Measurements from ENCODE around the gene NUBP1. TPM values are rescaled to one million over a fixed set of nuclear protein-coding genes. Genes with fewer than 3 reads are reported as not detected.

NUBP1 gene
- total RNA-seq, 1 donor from 2014 or later: 28.1 TPM

DNA sequence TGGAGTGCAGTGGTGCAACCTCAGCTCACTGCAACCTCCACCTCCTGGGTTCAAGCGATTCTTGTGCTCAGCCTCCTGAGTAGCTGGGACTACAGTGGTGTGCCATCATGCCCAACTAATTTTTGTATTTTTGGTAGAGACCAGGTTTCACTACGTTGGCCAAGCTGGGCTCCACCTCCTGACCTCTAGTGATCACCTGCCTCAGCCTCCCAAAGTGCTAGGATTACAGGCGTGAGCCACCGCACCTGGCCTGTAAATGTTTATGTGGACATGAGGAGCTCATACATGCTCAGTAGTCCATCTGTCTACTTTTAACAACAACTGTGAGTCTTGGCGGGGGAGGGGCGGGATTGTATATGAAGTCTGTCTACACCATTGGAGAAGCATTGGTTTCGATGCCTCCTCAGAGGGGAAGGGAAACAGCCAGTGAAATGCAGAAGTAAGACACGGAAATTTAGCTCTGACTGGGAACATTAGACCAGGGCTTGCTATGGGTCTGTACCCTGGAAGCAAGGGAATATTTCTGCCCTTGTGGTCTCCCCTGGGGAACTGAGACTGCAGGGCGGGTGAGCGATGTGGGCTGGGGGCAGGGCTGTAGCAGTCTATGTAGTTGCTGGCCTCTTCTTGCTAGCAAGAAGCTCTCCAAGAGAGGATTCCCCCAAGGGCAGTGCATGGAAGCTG lies 9.3 kb downstream of the NUBP1 start:
- Mint-ChIP-seq H3K27me3 (no peaks in the 10 kb centered on the region), H3K4me3 (ENCODE audit: low read depth) (no peak overlapping the region), H3K27ac (no peak overlapping the region), H3K36me3 (ENCODE audit: insufficient read depth) (peaks cover 24% of the 10 kb centered on the region), H3K4me1 (ENCODE audit: low read depth) (no peaks in the 10 kb centered on the region), H3K9me3 (ENCODE audit: low read depth) (no peaks in the 10 kb centered on the region)
- DNase-seq (ENCODE audit: low spot score, unreplicated experiment): no peak
- TF ChIP-seq, protein P1, sequence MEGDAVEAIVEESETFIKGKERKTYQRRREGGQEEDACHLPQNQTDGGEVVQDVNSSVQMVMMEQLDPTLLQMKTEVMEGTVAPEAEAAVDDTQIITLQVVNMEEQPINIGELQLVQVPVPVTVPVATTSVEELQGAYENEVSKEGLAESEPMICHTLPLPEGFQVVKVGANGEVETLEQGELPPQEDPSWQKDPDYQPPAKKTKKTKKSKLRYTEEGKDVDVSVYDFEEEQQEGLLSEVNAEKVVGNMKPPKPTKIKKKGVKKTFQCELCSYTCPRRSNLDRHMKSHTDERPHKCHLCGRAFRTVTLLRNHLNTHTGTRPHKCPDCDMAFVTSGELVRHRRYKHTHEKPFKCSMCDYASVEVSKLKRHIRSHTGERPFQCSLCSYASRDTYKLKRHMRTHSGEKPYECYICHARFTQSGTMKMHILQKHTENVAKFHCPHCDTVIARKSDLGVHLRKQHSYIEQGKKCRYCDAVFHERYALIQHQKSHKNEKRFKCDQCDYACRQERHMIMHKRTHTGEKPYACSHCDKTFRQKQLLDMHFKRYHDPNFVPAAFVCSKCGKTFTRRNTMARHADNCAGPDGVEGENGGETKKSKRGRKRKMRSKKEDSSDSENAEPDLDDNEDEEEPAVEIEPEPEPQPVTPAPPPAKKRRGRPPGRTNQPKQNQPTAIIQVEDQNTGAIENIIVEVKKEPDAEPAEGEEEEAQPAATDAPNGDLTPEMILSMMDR (IDR thresholded peaks at IDR 0.05; ENCODE audit: unreplicated experiment): no peak

DNA sequence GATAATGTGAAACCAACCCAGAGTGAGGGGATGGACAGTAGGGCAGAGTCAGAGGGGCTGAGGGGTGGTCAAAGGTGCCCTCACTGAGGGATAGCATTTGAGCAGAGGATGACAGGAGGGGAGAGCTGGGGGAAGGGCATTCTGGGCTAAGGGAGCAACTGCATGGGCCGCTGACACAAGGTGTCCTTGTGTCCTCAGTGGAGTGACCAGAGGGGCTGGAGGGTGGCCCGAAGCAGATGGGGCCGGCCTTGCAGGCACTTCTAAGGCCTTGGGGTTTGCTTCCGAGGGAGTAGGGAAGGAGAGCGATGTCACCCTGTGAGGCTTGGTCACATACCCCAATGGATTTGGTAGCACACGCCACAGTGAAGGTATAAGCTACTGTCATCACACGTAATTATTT lies 10.0 kb downstream of the NUBP1 start:
- Mint-ChIP-seq H3K9me3 (ENCODE audit: low read depth) (no peaks in the 10 kb centered on the region), H3K4me3 (ENCODE audit: low read depth) (no peak overlapping the region), H3K36me3 (ENCODE audit: insufficient read depth) (peaks cover 20% of the 10 kb centered on the region), H3K27ac (no peak overlapping the region), H3K4me1 (ENCODE audit: low read depth) (no peaks in the 10 kb centered on the region), H3K27me3 (no peaks in the 10 kb centered on the region)
- no peak for DNase-seq (ENCODE audit: low spot score, unreplicated experiment)
- TF ChIP-seq, protein P1 (IDR thresholded peaks at IDR 0.05; ENCODE audit: unreplicated experiment): no peak

DNA sequence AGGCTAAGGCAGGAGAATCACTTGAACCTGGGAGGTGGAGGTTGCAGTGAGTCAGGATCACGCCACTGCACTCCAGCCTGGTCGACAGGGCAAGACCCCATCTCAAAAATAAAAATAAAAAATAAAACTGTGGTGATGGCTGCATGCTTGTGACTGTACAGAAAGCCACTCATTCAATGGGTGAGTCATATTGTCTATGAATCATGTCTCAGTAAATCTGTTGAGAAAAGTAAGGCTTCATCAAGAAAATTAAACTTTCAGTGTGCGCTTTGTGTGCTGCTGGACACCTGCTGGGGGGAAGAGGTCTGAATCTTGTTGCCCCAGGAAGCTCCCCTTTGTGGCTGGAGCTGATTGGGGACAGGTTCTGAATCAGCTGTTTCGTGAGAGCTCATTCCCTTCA lies 11.3 kb downstream of the NUBP1 start:
- Mint-ChIP-seq H3K4me3 (ENCODE audit: low read depth) (no peak overlapping the region), H3K36me3 (ENCODE audit: insufficient read depth) (peaks cover 21% of the 10 kb centered on the region), H3K4me1 (ENCODE audit: low read depth) (no peaks in the 10 kb centered on the region), H3K9me3 (ENCODE audit: low read depth) (no peaks in the 10 kb centered on the region), H3K27ac (no peak overlapping the region), H3K27me3 (no peaks in the 10 kb centered on the region)
- TF ChIP-seq, protein P1 (IDR thresholded peaks at IDR 0.05; ENCODE audit: unreplicated experiment): no peak
- DNase-seq (ENCODE audit: low spot score, unreplicated experiment): no peak

DNA sequence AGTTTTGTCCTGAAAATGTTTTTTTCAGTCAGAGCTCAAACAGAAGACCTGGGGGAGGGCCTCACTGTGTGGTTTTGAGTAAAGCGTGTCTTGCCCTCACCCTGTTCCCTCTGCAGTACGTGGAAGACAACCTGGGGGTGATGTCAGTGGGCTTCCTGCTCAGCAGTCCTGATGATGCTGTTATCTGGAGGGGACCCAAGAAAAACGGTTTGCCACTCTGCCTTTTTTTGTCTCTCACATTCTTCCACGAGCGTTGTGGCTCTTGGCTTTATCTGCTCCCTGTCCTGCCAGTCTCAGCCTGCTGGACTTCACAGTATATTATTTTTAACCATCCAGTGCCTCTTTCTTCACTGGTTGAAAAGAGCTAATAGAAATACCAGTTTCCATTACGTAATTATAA lies 12.9 kb downstream of the NUBP1 start:
- no peaks in the 10 kb centered on the region for H3K4me1 Mint-ChIP-seq (ENCODE audit: low read depth)
- TF ChIP-seq, protein P1 (IDR thresholded peaks at IDR 0.05; ENCODE audit: unreplicated experiment): no peak
- no peaks in the 10 kb centered on the region for H3K9me3 Mint-ChIP-seq (ENCODE audit: low read depth)
- no peak for DNase-seq (ENCODE audit: low spot score, unreplicated experiment)
- no peak overlapping the region for H3K4me3 Mint-ChIP-seq (ENCODE audit: low read depth)
- H3K27me3 Mint-ChIP-seq: no peaks in the 10 kb centered on the region
- H3K27ac Mint-ChIP-seq: no peak overlapping the region
- peaks cover 22% of the 10 kb centered on the region for H3K36me3 Mint-ChIP-seq (ENCODE audit: insufficient read depth)

DNA sequence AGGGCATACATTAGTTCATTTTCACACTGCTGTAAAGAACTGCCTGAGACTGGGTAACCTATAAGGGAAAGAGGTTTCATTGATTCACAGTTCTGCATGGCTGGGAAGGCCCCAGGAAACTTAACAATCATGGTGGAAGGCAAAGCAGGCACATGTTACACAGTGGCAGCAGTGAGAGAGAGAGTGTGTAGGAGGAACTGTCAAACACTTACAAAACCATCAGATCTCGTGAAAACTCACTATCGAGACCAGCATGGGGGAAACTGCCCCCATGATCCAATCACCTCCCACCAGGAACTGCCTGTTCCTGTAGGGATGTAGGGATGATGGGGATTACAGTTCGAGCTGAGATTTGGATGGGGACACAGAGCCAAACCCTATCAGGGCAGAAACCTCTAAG lies 17.2 kb downstream of the NUBP1 start:
- Mint-ChIP-seq H3K27ac (no peak overlapping the region), H3K9me3 (ENCODE audit: low read depth) (no peaks in the 10 kb centered on the region), H3K4me1 (ENCODE audit: low read depth) (no peaks in the 10 kb centered on the region), H3K36me3 (ENCODE audit: insufficient read depth) (peaks cover 33% of the 10 kb centered on the region), H3K4me3 (ENCODE audit: low read depth) (no peak overlapping the region), H3K27me3 (no peaks in the 10 kb centered on the region)
- DNase-seq (ENCODE audit: low spot score, unreplicated experiment): no peak
- TF ChIP-seq, protein P1 (IDR thresholded peaks at IDR 0.05; ENCODE audit: unreplicated experiment): no peak

All from progenitor cell of endocrine pancreas (in vitro differentiated cells).